SU-DHL-6 (cell line): ENCODE results near the gene CRTC3.
A peak's percentile ranks its signal among the peaks of the same experiment; 100 is the strongest.

Experiments
- CTCF ChIP-seq: fragments of 200-600 bp; sonication (generic); IDR thresholded peaks from one replicate; pipeline ENCODE4 v1.5.1; 2017; ENCODE audit warnings: antibody characterized with exemption, mild to moderate bottlenecking, low read length, moderate library complexity; ENCODE audit not compliant: insufficient read depth, poor library complexity, severe bottlenecking
- EZH2phosphoT487 ChIP-seq: fragments of 200-600 bp; sonication (generic), shearing (Covaris generic); conservative IDR thresholded peaks from 2 replicates; pipeline ENCODE4 v1.6.1; 2018; ENCODE audit warnings: mild to moderate bottlenecking, antibody characterized with exemption, low read length, moderate library complexity, mixed read lengths

GRCh38 chr15:90482124-90483011, 47.4 kb upstream of the CRTC3 start:
- TF ChIP-seq CTCF (peak; percentile 57), EZH2phosphoT487 (no peak)
